ENCODE measurements around the gene ZSCAN29. TPM values are rescaled to one million over a fixed set of nuclear protein-coding genes. Genes with fewer than 3 reads are reported as not detected.
"Not testable (repeated sequence)": the region's sequence is repeated elsewhere in the genome, so short reads cannot be mapped to it uniquely, and the experiment has no call there.

The ZSCAN29 gene
- total RNA-seq, 1 donor from 2014 or later: 32.9 TPM

- H3K27me3 ChIP-seq (ENCODE audit: control insufficient read depth, insufficient read depth, low read length): no peaks in the 10 kb centered on the region
- no peak overlapping the region for H3K4me3 ChIP-seq (ENCODE audit: low read depth, low read length)
- peaks cover 19% of the 10 kb centered on the region for H3K36me3 ChIP-seq (ENCODE audit: control insufficient read depth, insufficient read depth, low read length)
- DNase-seq (ENCODE audit: low read depth) (no peak), FAIRE-seq (no peak)
- TF ChIP-seq CTCF (IDR thresholded peaks at IDR 0.05; ENCODE audit: insufficient read depth, low read length, severe bottlenecking): no peak
These were observed 37.9 kb upstream of the ZSCAN29 start for GRCh38 chr15:43408789-43409188.

GRCh38 chr15:43406808-43407207 lies 36.0 kb upstream of the ZSCAN29 start:
- no peak for TF ChIP-seq CTCF (IDR thresholded peaks at IDR 0.05; ENCODE audit: insufficient read depth, low read length, severe bottlenecking)
- peaks cover 17% of the 10 kb centered on the region for H3K36me3 ChIP-seq (ENCODE audit: control insufficient read depth, insufficient read depth, low read length)
- DNase-seq (ENCODE audit: low read depth): no peak
- no peaks in the 10 kb centered on the region for H3K27me3 ChIP-seq (ENCODE audit: control insufficient read depth, insufficient read depth, low read length)
- no peak for FAIRE-seq
- no peak overlapping the region for H3K4me3 ChIP-seq (ENCODE audit: low read depth, low read length)

- H3K36me3 ChIP-seq (ENCODE audit: control insufficient read depth, insufficient read depth, low read length): peaks cover 17% of the 10 kb centered on the region
- no peak for FAIRE-seq
- H3K4me3 ChIP-seq (ENCODE audit: low read depth, low read length): no peak overlapping the region
- DNase-seq (ENCODE audit: low read depth): no peak
- H3K27me3 ChIP-seq (ENCODE audit: control insufficient read depth, insufficient read depth, low read length): no peaks in the 10 kb centered on the region
- TF ChIP-seq CTCF (IDR thresholded peaks at IDR 0.05; ENCODE audit: insufficient read depth, low read length, severe bottlenecking): no peak
These were observed 35.3 kb upstream of the ZSCAN29 start for GRCh38 chr15:43406189-43406588.

GRCh38 chr15:43404130-43404529 lies 33.3 kb upstream of the ZSCAN29 start:
- peaks cover 20% of the 10 kb centered on the region for H3K36me3 ChIP-seq (ENCODE audit: control insufficient read depth, insufficient read depth, low read length)
- no peak for DNase-seq (ENCODE audit: low read depth)

GRCh38 chr15:43403616-43404015 lies 32.8 kb upstream of the ZSCAN29 start:
- H3K36me3 ChIP-seq (ENCODE audit: control insufficient read depth, insufficient read depth, low read length): peaks cover 20% of the 10 kb centered on the region
- FAIRE-seq (no peak), DNase-seq (ENCODE audit: low read depth) (no peak)
- TF ChIP-seq CTCF (IDR thresholded peaks at IDR 0.05; ENCODE audit: insufficient read depth, low read length, severe bottlenecking): no peak
- no peaks in the 10 kb centered on the region for H3K27me3 ChIP-seq (ENCODE audit: control insufficient read depth, insufficient read depth, low read length)
- no peak overlapping the region for H3K4me3 ChIP-seq (ENCODE audit: low read depth, low read length)

More at GRCh38 chr15:43404130-43404529, 33.3 kb upstream of the ZSCAN29 start:
- no peak for FAIRE-seq
- no peak for TF ChIP-seq CTCF (IDR thresholded peaks at IDR 0.05; ENCODE audit: insufficient read depth, low read length, severe bottlenecking)
- H3K27me3 ChIP-seq (ENCODE audit: control insufficient read depth, insufficient read depth, low read length): no peaks in the 10 kb centered on the region
- H3K4me3 ChIP-seq (ENCODE audit: low read depth, low read length): no peak overlapping the region

- Histone ChIP-seq H3K27me3 (ENCODE audit: control insufficient read depth, insufficient read depth, low read length) (no peaks in the 10 kb centered on the region), H3K4me3 (ENCODE audit: low read depth, low read length) (no peak overlapping the region), H3K36me3 (ENCODE audit: control insufficient read depth, insufficient read depth, low read length) (peaks cover 18% of the 10 kb centered on the region)
- DNase-seq (ENCODE audit: low read depth): no peak
- TF ChIP-seq CTCF (IDR thresholded peaks at IDR 0.05; ENCODE audit: insufficient read depth, low read length, severe bottlenecking): no peak
- FAIRE-seq: no peak
These were observed 31.4 kb upstream of the ZSCAN29 start for GRCh38 chr15:43402255-43402654.

- not testable (repeated sequence) for H3K36me3 ChIP-seq (ENCODE audit: control insufficient read depth, insufficient read depth, low read length); H3K27me3 ChIP-seq (ENCODE audit: control insufficient read depth, insufficient read depth, low read length); FAIRE-seq; DNase-seq (ENCODE audit: low read depth); H3K4me3 ChIP-seq (ENCODE audit: low read depth, low read length)
These were observed 22.7 kb upstream of the ZSCAN29 start for GRCh38 chr15:43393592-43393991.
